H1 (cell line): Measurements from ENCODE around the gene NTPCR. TPM values are rescaled to one million over a fixed set of nuclear protein-coding genes. Genes with fewer than 3 reads are reported as not detected.

Experiments
- CTCF ChIA-PET: fragments of 300-600 bp; sonication (Branson Sonifier 250); formaldehyde crosslinking; loops from one replicate; lab custom pipeline; 2021; ENCODE audit not compliant: partially characterized antibody; lab: Charles Lee
- POLR2A ChIA-PET: fragments of 300-600 bp; sonication (Branson Sonifier 250); formaldehyde crosslinking; loops from one replicate; lab custom pipeline; 2021; ENCODE audit warnings: inconsistent platforms; ENCODE audit not compliant: partially characterized antibody; lab: Charles Lee
- DNase-seq, 2 experiments: peaks; one replicate each; pipeline versions ENCODE4 v3.0.0 to v3.0.0-alpha.2; 2010 to 2022; ENCODE audit warnings: low spot score in 2 of 2, low read depth in 1 of 2, mixed read lengths in 1 of 2
- FAIRE-seq: peaks from 2 replicates; lab custom pipeline; 2011; peaks lifted over from hg19 to GRCh38; lab: Jason Lieb, UNC
- H2AFZ ChIP-seq: 2 replicates; pipeline ENCODE4 v1.8.1; 2012; ENCODE audit warnings: low read length, inconsistent platforms
- H2AK5ac ChIP-seq: 2 replicates; pipeline ENCODE4 v1.6.1; 2013; ENCODE audit warnings: low read depth, low read length
- H2BK120ac ChIP-seq: replicated peaks from 2 replicates; pipeline ENCODE3; 2013; ENCODE audit warnings: low read depth, low read length, inconsistent platforms
- H2BK12ac ChIP-seq: 2 replicates; pipeline ENCODE4 v1.6.1; 2013; ENCODE audit warnings: low read depth, low read length
- H2BK15ac ChIP-seq: 2 replicates; pipeline ENCODE4 v1.6.1; 2013; ENCODE audit warnings: low read length
- H2BK20ac ChIP-seq: 2 replicates; pipeline ENCODE4 v1.6.1; 2013; ENCODE audit warnings: low read length
- H2BK5ac ChIP-seq: 2 replicates; pipeline ENCODE4 v1.6.1; 2013; ENCODE audit warnings: low read depth, low read length
- H3K14ac ChIP-seq: 2 replicates; pipeline ENCODE4 v1.6.1; 2013; ENCODE audit warnings: inconsistent platforms; ENCODE audit not compliant: insufficient read length
- H3K18ac ChIP-seq: 2 replicates; pipeline ENCODE4 v1.6.1; 2013; ENCODE audit warnings: low read length; ENCODE audit errors: extremely low read depth
- H3K23ac ChIP-seq: 2 replicates; pipeline ENCODE4 v1.6.1; 2013; ENCODE audit warnings: inconsistent platforms; ENCODE audit not compliant: insufficient read length
- H3K23me2 ChIP-seq: 2 replicates; pipeline ENCODE4 v1.6.1; 2013; ENCODE audit warnings: low read depth, low read length
- H3K27ac ChIP-seq: 2 replicates; pipeline ENCODE4 v1.6.1; 2011; ENCODE audit warnings: low read depth, low read length, inconsistent platforms
- H3K27me3 ChIP-seq, 4 experiments: replicated peaks in 1 of 4; 1 replicate in 1 of 4; 2 replicates in 3 of 4; pipeline versions ENCODE4 v1.6.1 to v1.8.1; 2011 to 2013; ENCODE audit warnings: low read length in 3 of 4, mild to moderate bottlenecking in 3 of 4, inconsistent platforms in 2 of 4, mixed read lengths in 2 of 4, moderate library complexity in 1 of 4; ENCODE audit not compliant: control insufficient read depth in 3 of 4, insufficient read depth in 3 of 4; ENCODE audit errors: extremely low read depth in 1 of 4
- H3K36me3 ChIP-seq, 4 experiments: 2 replicates each; pipeline versions ENCODE4 v1.6.1 to v1.8.1; 2011 to 2013; ENCODE audit warnings: mild to moderate bottlenecking in 4 of 4, low read length in 3 of 4, moderate library complexity in 2 of 4, control low read depth in 1 of 4, inconsistent platforms in 1 of 4; ENCODE audit not compliant: insufficient read depth in 4 of 4, control insufficient read depth in 2 of 4
- H3K4ac ChIP-seq: replicated peaks from 2 replicates; pipeline ENCODE3; 2013; ENCODE audit warnings: low read length, low read depth, mixed read lengths, inconsistent platforms; ENCODE audit not compliant: insufficient read length
- H3K4me1 ChIP-seq, 4 experiments: replicated peaks in 1 of 4; 1 replicate in 1 of 4; 2 replicates in 3 of 4; pipeline versions ENCODE4 v1.6.1 to v1.8.1; 2011 to 2013; ENCODE audit warnings: low read length in 3 of 4, inconsistent platforms in 2 of 4, mixed read lengths in 1 of 4; ENCODE audit not compliant: insufficient read depth in 4 of 4, control insufficient read depth in 3 of 4
- H3K4me2 ChIP-seq, 2 experiments: 2 replicates each; pipeline versions ENCODE4 v1.6.1 to v1.8.1; 2011 to 2013; ENCODE audit warnings: low read depth in 2 of 2, low read length in 2 of 2, control low read depth in 1 of 2, inconsistent platforms in 1 of 2, mild to moderate bottlenecking in 1 of 2; ENCODE audit not compliant: insufficient read depth in 1 of 2
- H3K4me3 ChIP-seq, 4 experiments: fragments of 200-600, 300-600 bp in 1 of 4; sonication (generic), shearing (Covaris generic), sonication (Bioruptor Twin) in 1 of 4; 2 replicates each; pipeline versions ENCODE4 v1.5.1 to v1.8.1; 2011 to 2016; ENCODE audit warnings: low read length in 4 of 4, low read depth in 3 of 4, control low read depth in 2 of 4, inconsistent platforms in 2 of 4, mild to moderate bottlenecking in 2 of 4, mixed read lengths in 1 of 4, moderate library complexity in 1 of 4; ENCODE audit not compliant: insufficient read depth in 2 of 4; ENCODE audit errors: extremely low read depth in 1 of 4
- H3K56ac ChIP-seq: replicated peaks from 2 replicates; pipeline ENCODE3; 2013; ENCODE audit warnings: low read depth, mild to moderate bottlenecking, mixed read lengths, low read length, inconsistent platforms; ENCODE audit not compliant: insufficient read length
- H3K79me1 ChIP-seq: 2 replicates; pipeline ENCODE4 v1.6.1; 2013; ENCODE audit warnings: low read depth, low read length, control low read depth
- H3K79me2 ChIP-seq, 2 experiments: 2 replicates each; pipeline versions ENCODE4 v1.6.1 to v1.8.1; 2012 to 2013; ENCODE audit warnings: low read length in 2 of 2, mild to moderate bottlenecking in 2 of 2, inconsistent platforms in 1 of 2; ENCODE audit not compliant: insufficient read depth in 2 of 2, control insufficient read depth in 1 of 2
- H3K9ac ChIP-seq, 4 experiments: replicated peaks in 1 of 4; 1 replicate in 1 of 4; 2 replicates in 3 of 4; pipeline versions ENCODE4 v1.6.1 to v1.8.1; 2011 to 2013; ENCODE audit warnings: low read depth in 3 of 4, low read length in 3 of 4, control low read depth in 2 of 4, mild to moderate bottlenecking in 2 of 4, moderate library complexity in 2 of 4, inconsistent platforms in 1 of 4; ENCODE audit errors: extremely low read depth in 1 of 4
- H3K9me3 ChIP-seq, 2 experiments: 2 replicates each; pipeline versions ENCODE4 v1.6.1 to v1.8.1; 2012 to 2013; ENCODE audit warnings: mild to moderate bottlenecking in 2 of 2, moderate library complexity in 2 of 2, control low read depth in 1 of 2, inconsistent platforms in 1 of 2, low read depth in 1 of 2, low read length in 1 of 2, mixed read lengths in 1 of 2; ENCODE audit not compliant: insufficient read depth in 2 of 2
- H4K20me1 ChIP-seq, 2 experiments: replicated peaks in 1 of 2; 2 replicates each; pipeline versions ENCODE3 to v1.8.1; 2011 to 2013; ENCODE audit warnings: inconsistent platforms in 2 of 2, low read length in 2 of 2, mild to moderate bottlenecking in 1 of 2; ENCODE audit not compliant: insufficient read depth in 2 of 2, control insufficient read depth in 1 of 2
- H4K5ac ChIP-seq: 2 replicates; pipeline ENCODE4 v1.6.1; 2013; ENCODE audit warnings: low read length, low read depth, mixed read lengths, inconsistent platforms; ENCODE audit not compliant: insufficient read length
- H4K8ac ChIP-seq: 2 replicates; pipeline ENCODE4 v1.8.0; 2013; ENCODE audit warnings: mild to moderate bottlenecking, moderate library complexity, low read length, inconsistent platforms; ENCODE audit not compliant: insufficient read depth; ENCODE audit errors: extremely low read depth
- H4K91ac ChIP-seq: replicated peaks from 2 replicates; pipeline ENCODE3; 2013; ENCODE audit warnings: low read length, mixed read lengths, inconsistent platforms; ENCODE audit not compliant: insufficient read length
- RFX5 ChIP-seq: IDR thresholded peaks from 2 replicates; pipeline ENCODE4 v1.6.1; 2011; ENCODE audit warnings: low read depth, low read length, improper control_type of control experiment, borderline replicate concordance
- WGBS, 2 experiments: shearing (Covaris generic) in 1 of 2; methylation state at CpG; one replicate each; pipeline versions ENCODE4 v1.1.6 to v1.1.7; 2013 to 2015; ENCODE audit warnings: low lambda C conversion rate in 2 of 2, mixed read lengths in 2 of 2, inconsistent platforms in 1 of 2, low coverage in 1 of 2, missing lambda C conversion rate in 1 of 2; ENCODE audit not compliant: insufficient replicate concordance in 2 of 2, insufficient coverage in 1 of 2, insufficient read length in 1 of 2; ENCODE audit errors: extremely low coverage in 1 of 2, missing lambda C conversion rate in 1 of 2; 5-methylcytosine and 5-hydroxymethylcytosine counted together
- polyA plus RNA-seq, 7 experiments: library from polyadenylated mRNA; depleted of rRNA in 3 of 7; stranded (reverse) in 5 of 7; unstranded in 2 of 7; fragments of >200 nt in 5 of 7; fragments of 200-250 nt in 2 of 7; gene quantifications; 1 replicate in 5 of 7; 2 replicates in 1 of 7; 4 replicates in 1 of 7; pipeline versions ENCODE4 v1.2.1 to v1.2.3, GENCODE V29; 2011 to 2013; ENCODE audit warnings: missing spikeins in 2 of 7, mixed read lengths in 2 of 7
- total RNA-seq: library from RNA; stranded (reverse); fragmentation: NEBNext Ultra II Directional; extraction: Animal tissue kit (Norgen Biotek cat#: 25700); gene quantifications from 2 replicates; pipeline ENCODE4 v1.2.1, GENCODE V29; 2021

Gene NTPCR
- total and polyA plus RNA-seq, 2 of the 8 experiments (the other 6 are each of a cell fraction or from before 2014, with no cell fraction given), result 22.6 to 73.1 TPM

- CTCF ChIA-PET, result interaction anchor here (0.6 to 4.5 kb wide), 3 partner anchors 15 to 398 kb away, joined by 3 to 19 read pairs (median 3); no protein-coding TSS in a partner anchor
These were observed 59.7 kb downstream of the NTPCR start for GRCh38 chr1:233010146-233010545.

More at GRCh38 chr1:233010146-233010545, 59.7 kb downstream of the NTPCR start:
- no peak for DNase-seq
- no peak overlapping the region for H2BK20ac ChIP-seq
- no peak for FAIRE-seq
- no peak for TF ChIP-seq RFX5
- no peak overlapping the region for H3K18ac ChIP-seq
- H3K4ac ChIP-seq, result no peak overlapping the region
- POLR2A ChIA-PET, result no interaction called here
- no peaks in the 10 kb centered on the region for H4K20me1 ChIP-seq
- H2BK15ac ChIP-seq, result no peak overlapping the region
- H3K9ac ChIP-seq, result no peak overlapping the region
- H2BK120ac ChIP-seq, result no peak overlapping the region
- no peak overlapping the region for H3K14ac ChIP-seq
- no peaks in the 10 kb centered on the region for H3K79me1 ChIP-seq
- no peak overlapping the region for H4K5ac ChIP-seq
- no peaks in the 10 kb centered on the region for H3K9me3 ChIP-seq
- H3K27ac ChIP-seq, result no peak overlapping the region
- no peaks in the 10 kb centered on the region for H3K27me3 ChIP-seq
- H3K79me2 ChIP-seq, result no peaks in the 10 kb centered on the region
- H3K23me2 ChIP-seq, result no peaks in the 10 kb centered on the region
- H3K4me1 ChIP-seq, result no peaks in the 10 kb centered on the region
- H3K23ac ChIP-seq, result no peak overlapping the region
- no peak overlapping the region for H3K4me2 ChIP-seq
- 86% methylated on average over 3 of the region's 3 CpGs; no CpG with 5 or more reads in 1 of the 2 experiments for WGBS, 2 experiments
- H3K56ac ChIP-seq, result no peak overlapping the region
- peaks cover 3 to 25% (median 13%) of the 10 kb centered on the region in 4 experiments for H3K36me3 ChIP-seq
- H2BK5ac ChIP-seq, result no peak overlapping the region
- H2AK5ac ChIP-seq, result no peak overlapping the region
- no peak overlapping the region for H3K4me3 ChIP-seq
- no peak overlapping the region for H4K91ac ChIP-seq
- no peak overlapping the region for H2BK12ac ChIP-seq
- H4K8ac ChIP-seq, result no peak overlapping the region
- H2AFZ ChIP-seq, result no peak overlapping the region
